ENCODE results near the gene VIPR1.

GRCh38 chr3:42520336-42520735 lies 17.9 kb downstream of the VIPR1 start:
- TF ChIP-seq, protein P1, sequence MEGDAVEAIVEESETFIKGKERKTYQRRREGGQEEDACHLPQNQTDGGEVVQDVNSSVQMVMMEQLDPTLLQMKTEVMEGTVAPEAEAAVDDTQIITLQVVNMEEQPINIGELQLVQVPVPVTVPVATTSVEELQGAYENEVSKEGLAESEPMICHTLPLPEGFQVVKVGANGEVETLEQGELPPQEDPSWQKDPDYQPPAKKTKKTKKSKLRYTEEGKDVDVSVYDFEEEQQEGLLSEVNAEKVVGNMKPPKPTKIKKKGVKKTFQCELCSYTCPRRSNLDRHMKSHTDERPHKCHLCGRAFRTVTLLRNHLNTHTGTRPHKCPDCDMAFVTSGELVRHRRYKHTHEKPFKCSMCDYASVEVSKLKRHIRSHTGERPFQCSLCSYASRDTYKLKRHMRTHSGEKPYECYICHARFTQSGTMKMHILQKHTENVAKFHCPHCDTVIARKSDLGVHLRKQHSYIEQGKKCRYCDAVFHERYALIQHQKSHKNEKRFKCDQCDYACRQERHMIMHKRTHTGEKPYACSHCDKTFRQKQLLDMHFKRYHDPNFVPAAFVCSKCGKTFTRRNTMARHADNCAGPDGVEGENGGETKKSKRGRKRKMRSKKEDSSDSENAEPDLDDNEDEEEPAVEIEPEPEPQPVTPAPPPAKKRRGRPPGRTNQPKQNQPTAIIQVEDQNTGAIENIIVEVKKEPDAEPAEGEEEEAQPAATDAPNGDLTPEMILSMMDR (IDR thresholded peaks at IDR 0.05; ENCODE audit: low read length): no peak
- no peak for TF ChIP-seq EZH2 (optimal IDR thresholded peaks at IDR 0.05; ENCODE audit: low read depth, low read length)
- no peak for TF ChIP-seq EZH2phosphoT487 (IDR thresholded peaks at IDR 0.05; ENCODE audit: low read length)
